GM10266 (cell line): ENCODE measurements around the gene AMN.
A peak's percentile ranks its signal among the peaks of the same experiment; 100 is the strongest.

ENCODE experiments used
- DNase-seq: peaks from one replicate; pipeline ENCODE4 v3.0.0; 2012; ENCODE audit errors: extremely low spot score
- TF ChIP-seq, protein P1 (sequence below): IDR thresholded peaks from 2 replicates; pipeline ENCODE4 v1.5.1; 2012; ENCODE audit warnings: mild to moderate bottlenecking, low read depth; ENCODE audit not compliant: control insufficient read depth, insufficient read depth; ENCODE audit errors: missing control alignments

The AMN gene

DNA sequence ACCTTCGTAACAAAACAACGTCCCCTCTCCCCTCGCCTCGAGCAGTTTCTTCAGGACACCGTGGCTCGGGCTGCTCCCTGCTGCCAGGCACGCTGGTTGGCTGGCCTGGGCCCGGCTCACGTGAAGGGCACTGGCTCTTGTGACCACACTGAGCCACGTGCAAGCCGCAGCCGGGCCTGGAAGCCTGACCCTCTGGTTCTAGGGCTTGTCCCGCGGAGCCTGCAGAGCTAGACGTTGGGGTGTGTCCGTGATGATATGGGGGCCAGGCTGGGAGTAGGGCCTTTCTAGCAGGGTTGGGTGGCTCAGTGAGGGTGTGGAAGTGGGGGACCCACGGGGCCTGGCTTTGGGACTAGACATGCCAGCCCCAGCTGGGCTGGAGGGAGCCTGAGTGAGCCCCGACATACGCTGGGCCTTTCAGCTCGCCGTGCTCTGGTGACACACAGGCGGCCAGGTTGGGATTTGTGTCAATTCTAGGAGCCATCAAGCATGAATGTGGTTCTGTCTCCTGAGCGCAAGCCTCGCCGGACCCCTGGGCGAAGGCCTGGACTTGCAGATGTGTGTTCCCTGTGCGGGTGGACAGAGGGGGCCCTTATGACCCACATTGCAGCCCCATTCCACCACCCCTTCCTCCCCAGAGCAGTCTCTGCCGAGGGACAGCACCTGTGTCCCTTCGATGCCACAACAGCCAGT lies 13.6 kb upstream of the AMN start:
- TF ChIP-seq, protein P1, sequence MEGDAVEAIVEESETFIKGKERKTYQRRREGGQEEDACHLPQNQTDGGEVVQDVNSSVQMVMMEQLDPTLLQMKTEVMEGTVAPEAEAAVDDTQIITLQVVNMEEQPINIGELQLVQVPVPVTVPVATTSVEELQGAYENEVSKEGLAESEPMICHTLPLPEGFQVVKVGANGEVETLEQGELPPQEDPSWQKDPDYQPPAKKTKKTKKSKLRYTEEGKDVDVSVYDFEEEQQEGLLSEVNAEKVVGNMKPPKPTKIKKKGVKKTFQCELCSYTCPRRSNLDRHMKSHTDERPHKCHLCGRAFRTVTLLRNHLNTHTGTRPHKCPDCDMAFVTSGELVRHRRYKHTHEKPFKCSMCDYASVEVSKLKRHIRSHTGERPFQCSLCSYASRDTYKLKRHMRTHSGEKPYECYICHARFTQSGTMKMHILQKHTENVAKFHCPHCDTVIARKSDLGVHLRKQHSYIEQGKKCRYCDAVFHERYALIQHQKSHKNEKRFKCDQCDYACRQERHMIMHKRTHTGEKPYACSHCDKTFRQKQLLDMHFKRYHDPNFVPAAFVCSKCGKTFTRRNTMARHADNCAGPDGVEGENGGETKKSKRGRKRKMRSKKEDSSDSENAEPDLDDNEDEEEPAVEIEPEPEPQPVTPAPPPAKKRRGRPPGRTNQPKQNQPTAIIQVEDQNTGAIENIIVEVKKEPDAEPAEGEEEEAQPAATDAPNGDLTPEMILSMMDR, result no peak
- DNase-seq, result peak; percentile 24

DNA sequence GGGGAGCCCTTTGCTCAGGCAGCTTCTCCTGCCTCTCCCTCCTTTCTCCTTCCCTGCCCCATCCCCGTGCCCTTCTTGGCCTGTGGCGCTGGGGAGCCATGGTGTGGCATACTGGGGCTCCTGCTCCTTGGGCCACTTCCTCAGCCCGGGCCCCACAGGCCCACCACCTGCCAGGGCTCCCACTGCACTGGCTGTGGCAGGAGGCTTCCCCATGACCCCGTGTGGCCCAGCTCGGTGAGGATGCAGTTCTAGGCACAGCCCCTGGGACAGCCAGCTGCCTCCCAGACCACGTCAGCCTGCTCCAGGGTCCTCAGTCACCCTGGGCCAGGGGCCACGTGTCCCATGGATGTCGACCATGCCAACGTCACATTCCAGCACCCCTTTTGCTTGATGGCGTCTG lies 13.0 kb upstream of the AMN start:
- DNase-seq, result peak; percentile 24

DNA sequence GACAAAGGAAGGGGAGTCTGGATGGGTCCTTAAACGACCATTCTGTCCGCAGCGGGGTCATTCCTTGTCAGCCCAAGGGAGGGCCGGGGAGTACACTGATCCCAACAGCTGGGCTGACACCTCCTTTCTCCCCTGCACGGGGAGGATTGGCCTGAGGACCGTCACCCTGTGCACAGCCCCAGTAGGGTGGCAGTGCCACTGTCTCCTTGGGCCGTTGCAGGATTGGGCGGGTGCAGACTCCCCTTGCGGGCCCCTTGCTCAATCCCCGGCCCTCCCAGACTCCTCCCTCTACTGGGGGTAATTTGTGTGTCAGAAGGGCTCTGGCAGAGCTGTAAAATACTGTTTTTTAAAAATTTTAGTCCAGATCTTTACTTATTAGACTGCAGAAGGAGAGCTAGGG lies 12.6 kb upstream of the AMN start:
- no peak for DNase-seq
- TF ChIP-seq, protein P1, result no peak

More for the DNA sequence above, 13.0 kb upstream of the AMN start:
- TF ChIP-seq, protein P1, result no peak

DNA sequence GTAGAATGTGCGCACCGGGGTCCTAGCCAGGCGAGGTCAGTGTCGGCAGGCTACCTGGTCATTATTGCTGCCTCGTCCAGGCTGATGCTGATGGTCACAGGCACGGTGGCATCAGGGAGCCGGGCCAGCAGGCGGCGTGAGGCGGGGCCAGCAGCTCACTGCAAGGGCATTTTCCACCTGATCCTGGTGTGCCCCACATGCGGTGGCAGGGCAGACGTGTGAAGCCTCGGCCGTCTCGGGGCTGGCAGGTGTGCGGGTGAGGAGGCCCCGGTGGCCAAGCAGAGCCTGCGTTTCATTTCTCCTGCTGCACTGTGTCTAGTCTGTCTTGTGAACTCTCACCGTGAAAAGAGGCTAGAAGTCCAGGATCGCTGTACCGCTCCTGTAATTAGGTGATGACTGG lies 12.0 kb upstream of the AMN start:
- TF ChIP-seq, protein P1, result no peak

DNA sequence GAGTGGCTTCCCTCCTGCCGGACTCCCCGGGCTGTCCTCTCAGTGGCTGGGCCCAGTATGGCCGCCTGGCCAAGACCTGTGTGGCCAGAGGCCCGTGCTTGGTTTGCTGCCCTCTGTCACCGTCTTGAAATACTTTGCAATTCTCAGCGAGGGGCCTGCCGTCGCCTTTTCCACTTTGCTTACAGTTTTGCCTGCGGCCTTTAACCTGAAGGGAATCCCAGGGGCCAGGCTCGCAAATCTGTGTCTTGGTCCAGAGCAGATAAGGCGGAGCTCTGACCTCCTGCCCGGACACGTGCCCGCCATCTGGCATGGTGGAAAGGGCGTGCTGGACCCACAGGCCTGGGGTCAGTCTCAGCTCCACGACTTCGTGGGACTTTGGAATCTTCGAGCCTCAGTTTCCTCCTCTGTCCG lies 10.9 kb upstream of the AMN start:
- peak; percentile 8 for DNase-seq
- TF ChIP-seq, protein P1, result no peak

More for the DNA sequence above, 12.0 kb upstream of the AMN start:
- peak; percentile 18 for DNase-seq

DNA sequence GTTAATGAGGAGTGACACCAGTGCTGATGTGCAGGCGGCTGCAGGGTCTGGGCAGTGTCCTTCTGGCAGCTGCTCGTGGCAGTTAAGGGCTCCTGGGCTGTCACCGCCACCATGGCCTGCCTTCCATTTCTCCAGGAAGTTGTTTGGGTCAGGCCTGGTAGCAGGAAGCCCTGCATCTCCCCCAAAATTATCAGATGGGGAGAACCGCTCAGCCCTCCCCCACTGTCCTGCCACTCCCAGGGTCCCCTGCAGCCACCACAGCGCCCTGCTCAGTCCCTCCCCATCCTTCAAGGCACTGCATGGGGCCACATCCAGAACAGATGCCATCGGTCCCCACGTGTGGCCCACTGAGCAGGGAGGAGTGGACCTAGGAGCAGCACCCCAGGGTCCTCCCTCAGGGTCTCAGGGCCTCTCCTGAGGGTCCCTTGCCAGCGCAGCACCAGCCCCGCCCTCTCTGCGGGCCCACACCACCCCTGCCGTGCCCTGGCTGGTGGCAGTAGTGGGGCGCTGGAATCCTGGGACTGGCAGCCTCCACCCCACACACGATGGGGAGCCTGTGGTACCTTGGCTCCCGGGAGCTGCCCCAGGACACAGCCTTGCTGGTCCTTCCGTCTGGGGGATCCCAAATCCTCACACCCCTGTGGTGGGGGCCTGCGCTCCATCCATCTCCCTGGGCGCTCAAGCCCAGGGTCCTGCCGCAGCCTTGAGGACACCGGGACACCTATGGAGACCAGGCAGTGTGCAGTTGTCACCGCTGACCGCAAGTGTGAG lies 10.3 kb upstream of the AMN start:
- DNase-seq, result peak; percentile 18
- TF ChIP-seq, protein P1, result no peak
